Measurements from ENCODE around the gene ZC3H18.

Gene ZC3H18

GRCh38 chr16:88653596-88654362, 83.6 kb downstream of the ZC3H18 start:
- Histone ChIP-seq H2AK5ac (ENCODE audit: low read depth, low read length) (no peak overlapping the region), H2BK5ac (ENCODE audit: low read length) (peak overlapping the region; percentile 39), H3K4me2 (ENCODE audit: insufficient read depth, low read length, poor library complexity, severe bottlenecking) (no peak overlapping the region), H2BK15ac (ENCODE audit: low read length) (no peak overlapping the region), H3K27ac (replicated peaks; ENCODE audit: low read length) (no peak overlapping the region), H3K14ac (ENCODE audit: low read length) (no peak overlapping the region), H3K23ac (ENCODE audit: low read depth, low read length, poor library complexity) (no peak overlapping the region), H4K8ac (ENCODE audit: low read depth, low read length) (no peak overlapping the region), H3K18ac (ENCODE audit: low read length) (no peak overlapping the region), H3K4ac (ENCODE audit: low read length) (no peak overlapping the region), H2BK120ac (ENCODE audit: low read depth, low read length) (no peak overlapping the region), H3K27me3 (ENCODE audit: control insufficient read depth in 3 of 3, insufficient read depth in 3 of 3, low read depth in 1 of 3, low read length in 3 of 3) (no peaks in the 10 kb centered on the region), H4K91ac (ENCODE audit: low read depth, low read length, poor library complexity) (no peak overlapping the region), H3K79me1 (ENCODE audit: low read depth, low read length) (peaks cover 23% of the 10 kb centered on the region), H3K4me1 (ENCODE audit: control insufficient read depth in 2 of 2, insufficient read depth in 1 of 2, low read depth in 1 of 2, low read length in 2 of 2) (peaks cover 14 to 17% of the 10 kb centered on the region in 2 donors), H3K9ac (ENCODE audit: low read depth, low read length, poor library complexity) (no peak overlapping the region), H2AFZ (ENCODE audit: low read length) (no peak overlapping the region), H3K4me3 (ENCODE audit: low read length in 2 of 2) (no peak overlapping the region), H3K36me3 (replicated peaks in 1 of 2; ENCODE audit: control insufficient read depth in 2 of 2, insufficient read depth in 2 of 2, low read length in 2 of 2) (peaks cover 44 to 77% of the 10 kb centered on the region in 2 donors), H2BK12ac (ENCODE audit: low read length) (no peak overlapping the region), H3K9me3 (replicated peaks in 1 of 2; ENCODE audit: control insufficient read depth in 2 of 2, insufficient read depth in 1 of 2, low read depth in 1 of 2, low read length in 2 of 2) (no peaks in the 10 kb centered on the region)
- no CpG with 5 or more reads among the region's 32 CpGs for WGBS, 2 donors (ENCODE audit: extremely low coverage in 2 of 2, insufficient read length in 2 of 2, insufficient replicate concordance in 1 of 2)
- no peak for DNase-seq (ENCODE audit: low spot score)

- WGBS, 2 donors (ENCODE audit: extremely low coverage in 2 of 2, insufficient read length in 2 of 2, insufficient replicate concordance in 1 of 2), result no CpG with 5 or more reads among the region's 28 CpGs
- no peak for DNase-seq (ENCODE audit: low spot score)
- Histone ChIP-seq H2AFZ (ENCODE audit: low read length) (no peak overlapping the region), H4K91ac (ENCODE audit: low read depth, low read length, poor library complexity) (no peak overlapping the region), H3K14ac (ENCODE audit: low read length) (no peak overlapping the region), H3K4me2 (ENCODE audit: insufficient read depth, low read length, poor library complexity, severe bottlenecking) (no peak overlapping the region), H3K4ac (ENCODE audit: low read length) (no peak overlapping the region), H4K8ac (ENCODE audit: low read depth, low read length) (no peak overlapping the region), H3K9me3 (replicated peaks in 1 of 2; ENCODE audit: control insufficient read depth in 2 of 2, insufficient read depth in 1 of 2, low read depth in 1 of 2, low read length in 2 of 2) (no peaks in the 10 kb centered on the region), H3K4me1 (ENCODE audit: control insufficient read depth in 2 of 2, insufficient read depth in 1 of 2, low read depth in 1 of 2, low read length in 2 of 2) (peaks cover 14 to 17% of the 10 kb centered on the region in 2 donors), H3K27ac (replicated peaks; ENCODE audit: low read length) (no peak overlapping the region), H3K18ac (ENCODE audit: low read length) (no peak overlapping the region), H2BK120ac (ENCODE audit: low read depth, low read length) (no peak overlapping the region), H3K9ac (ENCODE audit: low read depth, low read length, poor library complexity) (no peak overlapping the region), H3K27me3 (ENCODE audit: control insufficient read depth in 3 of 3, insufficient read depth in 3 of 3, low read depth in 1 of 3, low read length in 3 of 3) (no peaks in the 10 kb centered on the region), H3K23ac (ENCODE audit: low read depth, low read length, poor library complexity) (no peak overlapping the region), H2BK12ac (ENCODE audit: low read length) (no peak overlapping the region), H2BK5ac (ENCODE audit: low read length) (peak overlapping the region; percentile 60), H3K79me1 (ENCODE audit: low read depth, low read length) (peaks cover 29% of the 10 kb centered on the region), H3K4me3 (ENCODE audit: low read length in 2 of 2) (no peak overlapping the region), H2AK5ac (ENCODE audit: low read depth, low read length) (no peak overlapping the region), H3K36me3 (replicated peaks in 1 of 2; ENCODE audit: control insufficient read depth in 2 of 2, insufficient read depth in 2 of 2, low read length in 2 of 2) (peaks cover 48 to 84% of the 10 kb centered on the region in 2 donors), H2BK15ac (ENCODE audit: low read length) (no peak overlapping the region)
These were observed 84.3 kb downstream of the ZC3H18 start for GRCh38 chr16:88654363-88655052.

GRCh38 chr16:88655053-88655732, 85.0 kb downstream of the ZC3H18 start:
- no peak overlapping the region for H3K9ac ChIP-seq (ENCODE audit: low read depth, low read length, poor library complexity)
- H3K4ac ChIP-seq (ENCODE audit: low read length), result no peak overlapping the region
- no peak overlapping the region for H2BK15ac ChIP-seq (ENCODE audit: low read length)
- no CpG with 5 or more reads among the region's 50 CpGs for WGBS, 2 donors (ENCODE audit: extremely low coverage in 2 of 2, insufficient read length in 2 of 2, insufficient replicate concordance in 1 of 2)
- no peak overlapping the region for H2BK120ac ChIP-seq (ENCODE audit: low read depth, low read length)
- no peak overlapping the region for H4K91ac ChIP-seq (ENCODE audit: low read depth, low read length, poor library complexity)
- H3K4me1 ChIP-seq (ENCODE audit: control insufficient read depth in 2 of 2, insufficient read depth in 1 of 2, low read depth in 1 of 2, low read length in 2 of 2), result peaks cover 10 to 17% of the 10 kb centered on the region in 2 donors
- peak overlapping the region; percentile 8 for H3K14ac ChIP-seq (ENCODE audit: low read length)
- H2BK12ac ChIP-seq (ENCODE audit: low read length), result no peak overlapping the region
- no peaks in the 10 kb centered on the region for H3K9me3 ChIP-seq (replicated peaks in 1 of 2; ENCODE audit: control insufficient read depth in 2 of 2, insufficient read depth in 1 of 2, low read depth in 1 of 2, low read length in 2 of 2)
- H3K4me3 ChIP-seq (ENCODE audit: low read length in 2 of 2), result peak overlapping the region in 1 of 2 donors; percentile 3
- peaks cover 48 to 89% of the 10 kb centered on the region in 2 donors for H3K36me3 ChIP-seq (replicated peaks in 1 of 2; ENCODE audit: control insufficient read depth in 2 of 2, insufficient read depth in 2 of 2, low read length in 2 of 2)
- H2AFZ ChIP-seq (ENCODE audit: low read length), result no peak overlapping the region
- H3K4me2 ChIP-seq (ENCODE audit: insufficient read depth, low read length, poor library complexity, severe bottlenecking), result no peak overlapping the region
- no peak overlapping the region for H2BK5ac ChIP-seq (ENCODE audit: low read length)
- no peak overlapping the region for H3K18ac ChIP-seq (ENCODE audit: low read length)
- DNase-seq (ENCODE audit: low spot score), result no peak
- no peak overlapping the region for H3K27ac ChIP-seq (replicated peaks; ENCODE audit: low read length)
- peak overlapping the region; percentile 31 for H3K23ac ChIP-seq (ENCODE audit: low read depth, low read length, poor library complexity)
- H3K27me3 ChIP-seq (ENCODE audit: control insufficient read depth in 3 of 3, insufficient read depth in 3 of 3, low read depth in 1 of 3, low read length in 3 of 3), result no peaks in the 10 kb centered on the region
- H2AK5ac ChIP-seq (ENCODE audit: low read depth, low read length), result no peak overlapping the region
- peak overlapping the region; percentile 65 for H4K8ac ChIP-seq (ENCODE audit: low read depth, low read length)
- peaks cover 27% of the 10 kb centered on the region for H3K79me1 ChIP-seq (ENCODE audit: low read depth, low read length)

Data from neuronal stem cell (in vitro differentiated cells).